Measurements from ENCODE around the gene PARP11. TPM values are rescaled to one million over a fixed set of nuclear protein-coding genes. Genes with fewer than 3 reads are reported as not detected.
"Not testable (repeated sequence)": the region's sequence is repeated elsewhere in the genome, so short reads cannot be mapped to it uniquely, and the experiment has no call there.

Gene PARP11
- total RNA-seq, 2 experiments from 2014 or later = 3.8 to 15.7 TPM

GRCh38 chr12:3841783-3842182 lies 31.4 kb downstream of the PARP11 start:
- intact Hi-C loops (cut with micrococcal nuclease; ENCODE audit: unreplicated experiment) = no loop called here
- Histone ChIP-seq H2AFZ (ENCODE audit: low read length) (no peak overlapping the region), H3K4me3 (ENCODE audit: low read depth, low read length, poor library complexity, severe bottlenecking) (no peak overlapping the region), H3K4me2 (ENCODE audit: low read length) (no peak overlapping the region), H3K36me3 (ENCODE audit: insufficient read depth, low read length) (no peaks in the 10 kb centered on the region), H3K9me2 (ENCODE audit: insufficient read depth, low read length) (no peaks in the 10 kb centered on the region), H3K9me3 (ENCODE audit: low read length) (0 out of 2 replicates have a peak, but pooled peaks cover under 1% of the 10 kb centered on the region), H3K27ac (ENCODE audit: low read depth, low read length, poor library complexity, severe bottlenecking) (no peak overlapping the region), H3K79me2 (ENCODE audit: insufficient read depth, low read depth, low read length) (no peaks in the 10 kb centered on the region), H4K20me1 (ENCODE audit: insufficient read depth, low read length) (no peaks in the 10 kb centered on the region), H3K4me1 (ENCODE audit: insufficient read depth, low read length, poor library complexity, severe bottlenecking) (peaks cover 6% of the 10 kb centered on the region)
- CTCF ChIA-PET (ENCODE audit: unreplicated experiment) = no interaction called here
- TF ChIP-seq, protein P1, sequence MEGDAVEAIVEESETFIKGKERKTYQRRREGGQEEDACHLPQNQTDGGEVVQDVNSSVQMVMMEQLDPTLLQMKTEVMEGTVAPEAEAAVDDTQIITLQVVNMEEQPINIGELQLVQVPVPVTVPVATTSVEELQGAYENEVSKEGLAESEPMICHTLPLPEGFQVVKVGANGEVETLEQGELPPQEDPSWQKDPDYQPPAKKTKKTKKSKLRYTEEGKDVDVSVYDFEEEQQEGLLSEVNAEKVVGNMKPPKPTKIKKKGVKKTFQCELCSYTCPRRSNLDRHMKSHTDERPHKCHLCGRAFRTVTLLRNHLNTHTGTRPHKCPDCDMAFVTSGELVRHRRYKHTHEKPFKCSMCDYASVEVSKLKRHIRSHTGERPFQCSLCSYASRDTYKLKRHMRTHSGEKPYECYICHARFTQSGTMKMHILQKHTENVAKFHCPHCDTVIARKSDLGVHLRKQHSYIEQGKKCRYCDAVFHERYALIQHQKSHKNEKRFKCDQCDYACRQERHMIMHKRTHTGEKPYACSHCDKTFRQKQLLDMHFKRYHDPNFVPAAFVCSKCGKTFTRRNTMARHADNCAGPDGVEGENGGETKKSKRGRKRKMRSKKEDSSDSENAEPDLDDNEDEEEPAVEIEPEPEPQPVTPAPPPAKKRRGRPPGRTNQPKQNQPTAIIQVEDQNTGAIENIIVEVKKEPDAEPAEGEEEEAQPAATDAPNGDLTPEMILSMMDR (conservative IDR thresholded peaks at IDR 0.05; ENCODE audit: low read length) = no peak
- no peak for TF ChIP-seq EZH2phosphoT487 (IDR thresholded peaks at IDR 0.05; ENCODE audit: borderline replicate concordance, low read depth, low read length)
- no peak for DNase-seq (ENCODE audit: low spot score)
- POLR2A ChIA-PET = no interaction called here
- no TSS peak for BruUV-seq (replicated peaks)

GRCh38 chr12:3840833-3841232 lies 32.4 kb downstream of the PARP11 start:
- H3K9me2 ChIP-seq (ENCODE audit: insufficient read depth, low read length); BruUV-seq (replicated peaks); H3K4me2 ChIP-seq (ENCODE audit: low read length); CTCF ChIA-PET (ENCODE audit: unreplicated experiment); intact Hi-C loops (cut with micrococcal nuclease; ENCODE audit: unreplicated experiment); H3K9me3 ChIP-seq (ENCODE audit: low read length); H3K27ac ChIP-seq (ENCODE audit: low read depth, low read length, poor library complexity, severe bottlenecking); H3K36me3 ChIP-seq (ENCODE audit: insufficient read depth, low read length); H2AFZ ChIP-seq (ENCODE audit: low read length); DNase-seq (ENCODE audit: low spot score); H3K79me2 ChIP-seq (ENCODE audit: insufficient read depth, low read depth, low read length); H4K20me1 ChIP-seq (ENCODE audit: insufficient read depth, low read length); H3K4me1 ChIP-seq (ENCODE audit: insufficient read depth, low read length, poor library complexity, severe bottlenecking); POLR2A ChIA-PET; H3K4me3 ChIP-seq (ENCODE audit: low read depth, low read length, poor library complexity, severe bottlenecking): not testable (repeated sequence)

- BruUV-seq (replicated peaks); intact Hi-C loops (cut with micrococcal nuclease; ENCODE audit: unreplicated experiment): not testable (repeated sequence)
- POLR2A ChIA-PET = interaction anchor here (0.7 kb wide), 2 partner anchors 59 to 89 kb away, joined by 3 read pairs; no protein-coding TSS in a partner anchor
Observed at GRCh38 chr12:3839745-3840144, 33.5 kb downstream of the PARP11 start.

DNA sequence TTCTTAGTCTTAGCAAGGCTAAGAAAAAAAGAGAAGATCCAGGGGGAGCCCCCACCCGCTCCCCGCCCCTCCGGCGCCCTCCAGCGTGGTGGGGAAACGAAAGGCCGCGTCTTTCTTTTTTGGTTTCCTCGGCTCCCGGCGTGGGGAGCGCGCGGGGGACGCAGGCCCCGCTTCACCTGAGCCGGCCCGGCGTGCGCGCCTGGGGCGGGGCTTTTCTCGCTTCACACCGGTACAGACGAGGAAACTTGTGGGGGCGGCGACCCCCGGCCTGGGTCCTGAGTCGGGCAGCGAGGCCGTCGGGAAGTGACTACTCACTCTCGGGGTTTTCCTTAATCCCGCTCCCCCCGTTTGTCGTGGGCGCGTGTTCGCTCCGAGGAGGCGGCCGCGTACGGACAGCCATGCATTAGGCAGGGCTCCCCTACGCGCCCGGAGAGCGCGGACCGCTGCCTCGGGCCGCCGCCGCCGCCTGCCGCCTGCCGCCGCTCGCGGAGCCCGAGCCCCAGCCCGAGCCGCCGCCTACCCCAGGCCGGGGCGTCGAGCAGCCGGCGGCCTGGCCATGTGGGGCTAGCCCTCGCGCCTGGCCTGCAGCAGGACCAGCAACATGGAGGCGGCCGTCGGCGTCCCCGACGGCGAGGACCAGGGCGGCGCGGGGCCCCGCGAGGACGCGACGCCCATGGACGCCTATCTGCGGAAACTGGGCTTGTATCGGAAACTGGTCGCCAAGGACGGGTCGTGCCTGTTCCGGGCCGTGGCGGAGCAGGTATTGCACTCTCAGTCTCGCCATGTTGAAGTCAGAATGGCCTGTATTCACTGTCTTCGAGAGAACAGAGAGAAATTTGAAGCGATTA lies 34.3 kb downstream of the PARP11 start:
- not testable (repeated sequence) for H3K4me3 ChIP-seq (ENCODE audit: low read depth, low read length, poor library complexity, severe bottlenecking); H3K27ac ChIP-seq (ENCODE audit: low read depth, low read length, poor library complexity, severe bottlenecking)

More at GRCh38 chr12:3839745-3840144, 33.5 kb downstream of the PARP11 start:
- H3K9me2 ChIP-seq (ENCODE audit: insufficient read depth, low read length); H3K4me1 ChIP-seq (ENCODE audit: insufficient read depth, low read length, poor library complexity, severe bottlenecking); H3K79me2 ChIP-seq (ENCODE audit: insufficient read depth, low read depth, low read length); H3K36me3 ChIP-seq (ENCODE audit: insufficient read depth, low read length); DNase-seq (ENCODE audit: low spot score); H3K9me3 ChIP-seq (ENCODE audit: low read length); H2AFZ ChIP-seq (ENCODE audit: low read length); H4K20me1 ChIP-seq (ENCODE audit: insufficient read depth, low read length); H3K4me3 ChIP-seq (ENCODE audit: low read depth, low read length, poor library complexity, severe bottlenecking); CTCF ChIA-PET (ENCODE audit: unreplicated experiment); H3K27ac ChIP-seq (ENCODE audit: low read depth, low read length, poor library complexity, severe bottlenecking); H3K4me2 ChIP-seq (ENCODE audit: low read length): not testable (repeated sequence)

More for the DNA sequence above, 34.3 kb downstream of the PARP11 start:
- DNase-seq (ENCODE audit: low spot score); H3K36me3 ChIP-seq (ENCODE audit: insufficient read depth, low read length); H2AFZ ChIP-seq (ENCODE audit: low read length); H3K9me2 ChIP-seq (ENCODE audit: insufficient read depth, low read length); CTCF ChIA-PET (ENCODE audit: unreplicated experiment); H3K4me1 ChIP-seq (ENCODE audit: insufficient read depth, low read length, poor library complexity, severe bottlenecking); intact Hi-C loops (cut with micrococcal nuclease; ENCODE audit: unreplicated experiment); POLR2A ChIA-PET; H3K79me2 ChIP-seq (ENCODE audit: insufficient read depth, low read depth, low read length); BruUV-seq (replicated peaks); H3K4me2 ChIP-seq (ENCODE audit: low read length); H4K20me1 ChIP-seq (ENCODE audit: insufficient read depth, low read length); H3K9me3 ChIP-seq (ENCODE audit: low read length): not testable (repeated sequence)
